ENCODE data around the gene OR2T3.
"Not testable (repeated sequence)": the region's sequence is repeated elsewhere in the genome, so short reads cannot be mapped to it uniquely, and the experiment has no call there.

- TF ChIP-seq POLR2AphosphoS5, TAF1 (IDR thresholded peaks at IDR 0.05; ENCODE audit: low read depth, low read length): not testable (repeated sequence)
Observed at GRCh38 chr1:248444603-248445002, 28.5 kb upstream of the OR2T3 start.

Data from GM12891 (cell line).